GM12878 (cell line): ENCODE results near the gene RALBP1. TPM values are rescaled to one million over a fixed set of nuclear protein-coding genes. Genes with fewer than 3 reads are reported as not detected.

Source experiments
- CBFB ChIP-seq: IDR thresholded peaks from 2 replicates; pipeline ENCODE4 v1.6.1; 2016; ENCODE audit warnings: antibody characterized with exemption, low read depth
- ESRRA ChIP-seq: IDR thresholded peaks from 2 replicates; pipeline ENCODE4 v1.6.1; 2012; ENCODE audit warnings: mild to moderate bottlenecking, low read length, improper control_type of control experiment
- MYC ChIP-seq: IDR thresholded peaks from 2 replicates; pipeline ENCODE4 v1.6.1; 2011; ENCODE audit warnings: mild to moderate bottlenecking, low read length, moderate library complexity, inconsistent platforms; ENCODE audit not compliant: insufficient read depth, insufficient replicate concordance, insufficient read length, severe bottlenecking
- polyA plus RNA-seq, 11 experiments: library from polyadenylated mRNA; depleted of rRNA in 4 of 11; unstranded in 6 of 11; stranded (reverse) in 5 of 11; fragments of >200 nt; fragmentation: Nextera tagmentation in 4 of 11; fragmentation: Illumina TruSeq in 1 of 11; extraction: Ambion mirVana in 4 of 11; extraction: Trizol in 1 of 11; gene quantifications; 1 replicate in 1 of 11; 2 replicates in 10 of 11; pipeline versions ENCODE4 v1.2.1 to v1.2.3, GENCODE V29; 2011 to 2016; ENCODE audit warnings: inconsistent platforms in 2 of 11, missing spikeins in 2 of 11, low read depth in 1 of 11
- total RNA-seq, 4 experiments: library from RNA; depleted of rRNA in 3 of 4; stranded (reverse); fragments of >200 nt in 3 of 4; fragmentation: Illumina TruSeq in 1 of 4; extraction: Trizol in 1 of 4; gene quantifications; 2 replicates each; pipeline versions ENCODE4 v1.2.1 to v1.2.3, GENCODE V29; 2013 to 2021
- TF ChIP-seq, protein P1 (sequence below), 3 experiments: IDR thresholded peaks in 2 of 3; conservative IDR thresholded peaks in 1 of 3; 2 replicates each; pipeline ENCODE4 v1.5.1; 2011; ENCODE audit warnings: low read depth in 3 of 3, low read length in 3 of 3, mild to moderate bottlenecking in 3 of 3, control low read depth in 2 of 3, moderate library complexity in 2 of 3, inconsistent platforms in 1 of 3, mixed read lengths in 1 of 3; ENCODE audit not compliant: control insufficient read depth in 2 of 3, insufficient read depth in 1 of 3; ENCODE audit errors: extremely low read depth in 1 of 3
- TF ChIP-seq, protein P2 (sequence below): IDR thresholded peaks from 2 replicates; pipeline ENCODE4 v1.6.1; 2012; ENCODE audit warnings: mild to moderate bottlenecking, low read depth, low read length

The RALBP1 gene
- total and polyA plus RNA-seq, 10 of the 15 experiments (the other 5 are each of a cell fraction or from before 2014, with no cell fraction given) = 11.2 to 46.9 (median 41.8) TPM

DNA sequence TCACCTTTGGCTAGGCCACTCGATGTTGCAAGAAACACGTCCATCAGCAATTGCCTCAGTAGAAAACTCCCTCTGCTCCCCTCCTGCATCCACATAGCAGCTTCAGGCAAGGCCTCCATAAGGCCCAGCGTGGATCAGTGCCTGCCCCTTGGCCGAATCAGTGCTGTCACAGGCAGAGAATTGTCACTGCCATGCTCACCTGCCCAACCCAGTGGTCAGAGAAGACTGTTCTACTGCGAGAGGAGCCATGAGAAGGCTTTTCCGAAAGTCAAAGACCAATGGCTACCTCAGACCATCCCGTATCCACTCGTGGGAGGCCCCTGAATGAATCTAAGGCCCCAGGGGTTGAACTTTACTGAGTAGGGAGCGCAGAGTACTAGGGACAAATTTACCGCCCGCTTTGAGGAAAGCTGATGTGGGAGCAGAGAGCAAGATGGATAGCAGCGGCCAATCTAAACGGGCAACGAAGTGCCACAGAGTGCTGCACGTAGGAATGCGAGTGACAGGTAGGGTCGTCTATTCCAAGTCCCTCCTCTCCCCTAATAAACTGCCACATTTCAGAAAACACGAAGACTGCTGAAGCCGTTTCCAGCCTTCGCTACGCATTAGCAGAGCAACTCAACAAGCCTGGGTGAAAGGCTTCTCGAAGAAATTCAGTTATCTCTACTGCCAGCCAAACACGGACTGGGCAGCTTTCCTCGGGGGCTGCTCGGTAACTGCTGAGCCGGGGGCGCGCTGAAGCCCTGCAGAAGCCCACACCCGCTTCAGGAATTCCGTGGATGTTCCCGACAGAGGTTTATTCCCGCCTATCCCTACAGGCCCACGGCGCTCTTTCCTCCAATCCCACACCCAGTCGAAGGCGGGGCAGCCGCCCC, 968 bp upstream of the RALBP1 start (continued):
- TF ChIP-seq, protein P1, sequence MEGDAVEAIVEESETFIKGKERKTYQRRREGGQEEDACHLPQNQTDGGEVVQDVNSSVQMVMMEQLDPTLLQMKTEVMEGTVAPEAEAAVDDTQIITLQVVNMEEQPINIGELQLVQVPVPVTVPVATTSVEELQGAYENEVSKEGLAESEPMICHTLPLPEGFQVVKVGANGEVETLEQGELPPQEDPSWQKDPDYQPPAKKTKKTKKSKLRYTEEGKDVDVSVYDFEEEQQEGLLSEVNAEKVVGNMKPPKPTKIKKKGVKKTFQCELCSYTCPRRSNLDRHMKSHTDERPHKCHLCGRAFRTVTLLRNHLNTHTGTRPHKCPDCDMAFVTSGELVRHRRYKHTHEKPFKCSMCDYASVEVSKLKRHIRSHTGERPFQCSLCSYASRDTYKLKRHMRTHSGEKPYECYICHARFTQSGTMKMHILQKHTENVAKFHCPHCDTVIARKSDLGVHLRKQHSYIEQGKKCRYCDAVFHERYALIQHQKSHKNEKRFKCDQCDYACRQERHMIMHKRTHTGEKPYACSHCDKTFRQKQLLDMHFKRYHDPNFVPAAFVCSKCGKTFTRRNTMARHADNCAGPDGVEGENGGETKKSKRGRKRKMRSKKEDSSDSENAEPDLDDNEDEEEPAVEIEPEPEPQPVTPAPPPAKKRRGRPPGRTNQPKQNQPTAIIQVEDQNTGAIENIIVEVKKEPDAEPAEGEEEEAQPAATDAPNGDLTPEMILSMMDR (IDR thresholded peaks at IDR 0.05 in 2 of 3, conservative IDR thresholded peaks at IDR 0.05 in 1 of 3; ENCODE audit: control insufficient read depth in 2 of 3, extremely low read depth in 1 of 3, insufficient read depth in 1 of 3, low read depth in 3 of 3, low read length in 3 of 3) = peak in 1 of 3 experiments; percentile 32; a peak in 1 of 6 replicates
- TF ChIP-seq CBFB (no peak), ESRRA (no peak), MYC (no peak)
- TF ChIP-seq, protein P2, sequence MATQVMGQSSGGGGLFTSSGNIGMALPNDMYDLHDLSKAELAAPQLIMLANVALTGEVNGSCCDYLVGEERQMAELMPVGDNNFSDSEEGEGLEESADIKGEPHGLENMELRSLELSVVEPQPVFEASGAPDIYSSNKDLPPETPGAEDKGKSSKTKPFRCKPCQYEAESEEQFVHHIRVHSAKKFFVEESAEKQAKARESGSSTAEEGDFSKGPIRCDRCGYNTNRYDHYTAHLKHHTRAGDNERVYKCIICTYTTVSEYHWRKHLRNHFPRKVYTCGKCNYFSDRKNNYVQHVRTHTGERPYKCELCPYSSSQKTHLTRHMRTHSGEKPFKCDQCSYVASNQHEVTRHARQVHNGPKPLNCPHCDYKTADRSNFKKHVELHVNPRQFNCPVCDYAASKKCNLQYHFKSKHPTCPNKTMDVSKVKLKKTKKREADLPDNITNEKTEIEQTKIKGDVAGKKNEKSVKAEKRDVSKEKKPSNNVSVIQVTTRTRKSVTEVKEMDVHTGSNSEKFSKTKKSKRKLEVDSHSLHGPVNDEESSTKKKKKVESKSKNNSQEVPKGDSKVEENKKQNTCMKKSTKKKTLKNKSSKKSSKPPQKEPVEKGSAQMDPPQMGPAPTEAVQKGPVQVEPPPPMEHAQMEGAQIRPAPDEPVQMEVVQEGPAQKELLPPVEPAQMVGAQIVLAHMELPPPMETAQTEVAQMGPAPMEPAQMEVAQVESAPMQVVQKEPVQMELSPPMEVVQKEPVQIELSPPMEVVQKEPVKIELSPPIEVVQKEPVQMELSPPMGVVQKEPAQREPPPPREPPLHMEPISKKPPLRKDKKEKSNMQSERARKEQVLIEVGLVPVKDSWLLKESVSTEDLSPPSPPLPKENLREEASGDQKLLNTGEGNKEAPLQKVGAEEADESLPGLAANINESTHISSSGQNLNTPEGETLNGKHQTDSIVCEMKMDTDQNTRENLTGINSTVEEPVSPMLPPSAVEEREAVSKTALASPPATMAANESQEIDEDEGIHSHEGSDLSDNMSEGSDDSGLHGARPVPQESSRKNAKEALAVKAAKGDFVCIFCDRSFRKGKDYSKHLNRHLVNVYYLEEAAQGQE = no peak
